HL-60 (cell line): ENCODE measurements around the gene DUSP2.

Experiments used
- GABPA ChIP-seq: IDR thresholded peaks from 2 replicates; pipeline ENCODE4 v1.6.1; 2012; ENCODE audit warnings: low read depth
- POLR2AphosphoS5 ChIP-seq: IDR thresholded peaks from 2 replicates; pipeline ENCODE4 v1.6.1; 2012; ENCODE audit warnings: low read depth
- SPI1 ChIP-seq: IDR thresholded peaks from 2 replicates; pipeline ENCODE4 v1.6.1; 2012; ENCODE audit warnings: low read depth, mild to moderate bottlenecking, borderline replicate concordance
- TF ChIP-seq, protein P1 (sequence below): IDR thresholded peaks from one replicate; pipeline ENCODE4 v1.5.1; 2011; ENCODE audit warnings: low read length, control low read depth, inconsistent platforms; ENCODE audit not compliant: insufficient read depth
- TF ChIP-seq, protein P2 (sequence below): IDR thresholded peaks from 2 replicates; pipeline ENCODE4 v1.6.1; 2012; ENCODE audit warnings: low read depth; ENCODE audit not compliant: insufficient replicate concordance

DNA sequence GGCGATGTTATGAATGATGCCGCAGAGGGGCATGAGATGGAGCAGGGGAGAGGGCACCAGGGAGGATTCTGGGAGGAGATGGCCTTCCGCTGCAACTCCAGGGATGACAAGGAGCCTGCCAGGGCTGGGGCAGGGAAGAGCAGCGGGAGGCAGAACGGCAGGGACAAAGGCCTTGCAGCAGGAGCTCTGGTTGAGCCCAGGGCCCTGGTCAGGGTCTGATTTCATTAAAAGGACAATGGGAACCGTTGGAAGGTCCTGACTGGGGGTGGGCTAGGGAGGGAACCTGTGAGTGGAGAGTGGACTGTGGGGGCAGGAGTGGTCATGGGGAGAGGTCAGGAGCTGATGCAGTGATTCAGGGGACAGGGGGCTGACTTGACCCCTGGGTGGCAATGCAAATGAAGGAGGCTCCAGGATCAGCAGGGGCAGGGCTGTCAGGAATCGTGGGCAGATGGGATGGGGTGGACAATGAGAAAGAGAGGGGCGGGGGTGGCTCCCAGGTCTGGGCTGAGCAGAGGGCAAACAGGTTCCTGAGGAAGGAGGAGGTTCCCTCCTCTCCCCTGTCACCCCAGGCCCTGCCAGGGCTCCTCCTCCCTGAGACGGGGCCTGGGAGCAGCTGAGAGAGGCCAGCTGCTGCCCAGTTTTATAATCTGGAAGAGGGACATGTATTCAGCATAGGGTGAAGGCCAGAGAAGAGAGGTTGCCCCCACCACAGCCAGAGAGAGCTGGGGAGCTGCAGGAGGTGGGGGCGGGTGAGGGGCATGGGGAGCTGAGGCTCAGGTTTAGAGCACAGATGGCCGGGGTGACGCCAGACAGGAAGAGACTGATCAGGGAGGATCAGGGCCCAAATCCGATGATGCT is 7.3 kb upstream of the DUSP2 start:
- TF ChIP-seq, protein P1, sequence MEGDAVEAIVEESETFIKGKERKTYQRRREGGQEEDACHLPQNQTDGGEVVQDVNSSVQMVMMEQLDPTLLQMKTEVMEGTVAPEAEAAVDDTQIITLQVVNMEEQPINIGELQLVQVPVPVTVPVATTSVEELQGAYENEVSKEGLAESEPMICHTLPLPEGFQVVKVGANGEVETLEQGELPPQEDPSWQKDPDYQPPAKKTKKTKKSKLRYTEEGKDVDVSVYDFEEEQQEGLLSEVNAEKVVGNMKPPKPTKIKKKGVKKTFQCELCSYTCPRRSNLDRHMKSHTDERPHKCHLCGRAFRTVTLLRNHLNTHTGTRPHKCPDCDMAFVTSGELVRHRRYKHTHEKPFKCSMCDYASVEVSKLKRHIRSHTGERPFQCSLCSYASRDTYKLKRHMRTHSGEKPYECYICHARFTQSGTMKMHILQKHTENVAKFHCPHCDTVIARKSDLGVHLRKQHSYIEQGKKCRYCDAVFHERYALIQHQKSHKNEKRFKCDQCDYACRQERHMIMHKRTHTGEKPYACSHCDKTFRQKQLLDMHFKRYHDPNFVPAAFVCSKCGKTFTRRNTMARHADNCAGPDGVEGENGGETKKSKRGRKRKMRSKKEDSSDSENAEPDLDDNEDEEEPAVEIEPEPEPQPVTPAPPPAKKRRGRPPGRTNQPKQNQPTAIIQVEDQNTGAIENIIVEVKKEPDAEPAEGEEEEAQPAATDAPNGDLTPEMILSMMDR: no peak
- TF ChIP-seq POLR2AphosphoS5 (no peak), SPI1 (no peak), GABPA (no peak)
- TF ChIP-seq, protein P2, sequence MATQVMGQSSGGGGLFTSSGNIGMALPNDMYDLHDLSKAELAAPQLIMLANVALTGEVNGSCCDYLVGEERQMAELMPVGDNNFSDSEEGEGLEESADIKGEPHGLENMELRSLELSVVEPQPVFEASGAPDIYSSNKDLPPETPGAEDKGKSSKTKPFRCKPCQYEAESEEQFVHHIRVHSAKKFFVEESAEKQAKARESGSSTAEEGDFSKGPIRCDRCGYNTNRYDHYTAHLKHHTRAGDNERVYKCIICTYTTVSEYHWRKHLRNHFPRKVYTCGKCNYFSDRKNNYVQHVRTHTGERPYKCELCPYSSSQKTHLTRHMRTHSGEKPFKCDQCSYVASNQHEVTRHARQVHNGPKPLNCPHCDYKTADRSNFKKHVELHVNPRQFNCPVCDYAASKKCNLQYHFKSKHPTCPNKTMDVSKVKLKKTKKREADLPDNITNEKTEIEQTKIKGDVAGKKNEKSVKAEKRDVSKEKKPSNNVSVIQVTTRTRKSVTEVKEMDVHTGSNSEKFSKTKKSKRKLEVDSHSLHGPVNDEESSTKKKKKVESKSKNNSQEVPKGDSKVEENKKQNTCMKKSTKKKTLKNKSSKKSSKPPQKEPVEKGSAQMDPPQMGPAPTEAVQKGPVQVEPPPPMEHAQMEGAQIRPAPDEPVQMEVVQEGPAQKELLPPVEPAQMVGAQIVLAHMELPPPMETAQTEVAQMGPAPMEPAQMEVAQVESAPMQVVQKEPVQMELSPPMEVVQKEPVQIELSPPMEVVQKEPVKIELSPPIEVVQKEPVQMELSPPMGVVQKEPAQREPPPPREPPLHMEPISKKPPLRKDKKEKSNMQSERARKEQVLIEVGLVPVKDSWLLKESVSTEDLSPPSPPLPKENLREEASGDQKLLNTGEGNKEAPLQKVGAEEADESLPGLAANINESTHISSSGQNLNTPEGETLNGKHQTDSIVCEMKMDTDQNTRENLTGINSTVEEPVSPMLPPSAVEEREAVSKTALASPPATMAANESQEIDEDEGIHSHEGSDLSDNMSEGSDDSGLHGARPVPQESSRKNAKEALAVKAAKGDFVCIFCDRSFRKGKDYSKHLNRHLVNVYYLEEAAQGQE: no peak
